Upper lobe of left lung (tissue), 6 donors: Measurements from ENCODE around the gene GSTO1. TPM values are rescaled to one million over a fixed set of nuclear protein-coding genes. Genes with fewer than 3 reads are reported as not detected.

ENCODE experiments used
- ATAC-seq, 2 donors: fragments of 200-7000 bp; cut with Tn5 transposase; one replicate each; pipeline ENCODE4 v1.9.1; 2022; ENCODE audit warnings: mild to moderate bottlenecking in 2 of 2, moderate library complexity in 2 of 2; ENCODE audit not compliant: low FRiP score in 2 of 2
- DNase-seq, 2 donors: peaks; one replicate each; pipeline ENCODE4 v3.0.0-alpha.2; 2019 to 2020
- H3K27ac ChIP-seq, 4 donors: fragments of 200-600 bp; sonication (generic); one replicate each; pipeline ENCODE4 v1.5.1; 2016 to 2019
- H3K27me3 ChIP-seq, 4 donors: fragments of 200-600 bp; sonication (generic); one replicate each; pipeline ENCODE4 v1.5.1; 2017 to 2019
- H3K36me3 ChIP-seq, 4 donors: fragments of 200-600 bp; sonication (generic); one replicate each; pipeline ENCODE4 v1.5.1; 2016 to 2019
- H3K4me1 ChIP-seq, 4 donors: fragments of 200-600 bp; sonication (generic); one replicate each; pipeline ENCODE4 v1.5.1; 2018 to 2019
- H3K4me3 ChIP-seq, 4 donors: fragments of 200-600 bp; sonication (generic); one replicate each; pipeline ENCODE4 v1.5.1; 2017 to 2019; ENCODE audit warnings: mild to moderate bottlenecking in 2 of 4, moderate library complexity in 1 of 4
- H3K9me3 ChIP-seq, 4 donors: fragments of 200-600 bp; sonication (generic); one replicate each; pipeline ENCODE4 v1.5.1; 2018 to 2019
- CTCF ChIP-seq, 6 experiments: fragments of 450-650 bp in 4 of 6; fragments of 200-600 bp in 2 of 6; sonication (generic) in 2 of 6; IDR thresholded peaks; one replicate each; pipeline ENCODE4 v1.5.1; 2016 to 2019; ENCODE audit warnings: antibody characterized with exemption in 6 of 6
- EP300 ChIP-seq, 4 donors: sonication (generic); formaldehyde crosslinking; IDR thresholded peaks; one replicate each; pipeline ENCODE4 v1.5.1; 2017; ENCODE audit warnings: antibody characterized with exemption in 4 of 4, control low read depth in 2 of 4
- POLR2A ChIP-seq, 4 donors: fragments of 450-650 bp; IDR thresholded peaks; one replicate each; pipeline ENCODE4 v1.5.1; 2016 to 2017; ENCODE audit warnings: antibody characterized with exemption in 4 of 4, mild to moderate bottlenecking in 2 of 4
- POLR2AphosphoS5 ChIP-seq, 2 donors: sonication (generic); formaldehyde crosslinking; IDR thresholded peaks; one replicate each; pipeline ENCODE4 v1.5.1; 2017; ENCODE audit warnings: antibody characterized with exemption in 2 of 2
- WGBS, 2 donors: methylation state at CpG; one replicate each; pipeline ENCODE4 v1.1.5; 2017 to 2018; 5-methylcytosine and 5-hydroxymethylcytosine counted together
- total RNA-seq, 6 donors: library from RNA; depleted of rRNA in 4 of 6; stranded (reverse); fragments of >200 nt in 4 of 6; gene quantifications; one replicate each; pipeline versions ENCODE4 v1.1.0 to v1.2.1, GENCODE V29; 2016 to 2021
- donor health status: DM: no; HTN: no; CAD: no; lungs with moderate emphysema.
- donor health status: DM: no; HTN: yes; CAD: no; lungs with severe emphysema.

The GSTO1 gene
- total RNA-seq, 6 donors from 2014 or later = 30.4 to 147 (median 102) TPM

GRCh38 chr10:104260775-104261115 is 6.1 kb downstream of the GSTO1 start:
- H3K4me3 ChIP-seq = peak overlapping the region in 1 of 4 donors; percentile 7
- peaks cover 50 to 65% (median 54%) of the 10 kb centered on the region in 4 donors for H3K4me1 ChIP-seq
- ATAC-seq = peak in 1 of 2 donors; percentile 57
- no peak for DNase-seq
- H3K27me3 ChIP-seq = no peaks in the 10 kb centered on the region
- TF ChIP-seq POLR2A (IDR thresholded peaks at IDR 0.05) = no peak
- TF ChIP-seq EP300 (IDR thresholded peaks at IDR 0.05) = no peak
- no peak for TF ChIP-seq CTCF (IDR thresholded peaks at IDR 0.05)
- TF ChIP-seq POLR2AphosphoS5 (IDR thresholded peaks at IDR 0.05) = no peak
- 12 to 16% methylated on average over 3 of the region's 3 CpGs for WGBS, 2 donors
- peaks cover 28 to 85% (median 57%) of the 10 kb centered on the region in 4 donors for H3K36me3 ChIP-seq
- peak overlapping the region; percentile 16 to 73 (median 66) for H3K27ac ChIP-seq
- no peaks in the 10 kb centered on the region for H3K9me3 ChIP-seq

- no peak overlapping the region for H3K4me3 ChIP-seq
- DNase-seq (no peak), ATAC-seq (no peak)
- H3K27me3 ChIP-seq = no peaks in the 10 kb centered on the region
- peak overlapping the region in 3 of 4 donors; percentile 13 to 73 (median 64) for H3K27ac ChIP-seq
- peaks cover 39 to 52% (median 43%) of the 10 kb centered on the region in 4 donors for H3K4me1 ChIP-seq
- TF ChIP-seq CTCF (IDR thresholded peaks at IDR 0.05) = no peak
- no peak for TF ChIP-seq POLR2A (IDR thresholded peaks at IDR 0.05)
- no peak for TF ChIP-seq POLR2AphosphoS5 (IDR thresholded peaks at IDR 0.05)
- TF ChIP-seq EP300 (IDR thresholded peaks at IDR 0.05) = no peak
- peaks cover 32 to 97% (median 69%) of the 10 kb centered on the region in 4 donors for H3K36me3 ChIP-seq
- 86 to 90% methylated on average over 5 of the region's 5 CpGs for WGBS, 2 donors
- no peaks in the 10 kb centered on the region for H3K9me3 ChIP-seq
These were observed 7.4 kb downstream of the GSTO1 start for GRCh38 chr10:104262055-104262454.

- no peaks in the 10 kb centered on the region for H3K27me3 ChIP-seq
- H3K9me3 ChIP-seq = no peaks in the 10 kb centered on the region
- DNase-seq = no peak
- WGBS, 2 donors = 89 to 96% methylated on average over 5 of the region's 5 CpGs
- ATAC-seq = no peak
- H3K4me1 ChIP-seq = peaks cover 26 to 43% (median 31%) of the 10 kb centered on the region in 4 donors
- TF ChIP-seq POLR2AphosphoS5 (IDR thresholded peaks at IDR 0.05) (no peak), POLR2A (IDR thresholded peaks at IDR 0.05) (no peak), EP300 (IDR thresholded peaks at IDR 0.05) (no peak), CTCF (IDR thresholded peaks at IDR 0.05) (no peak)
- H3K36me3 ChIP-seq = peaks cover 28 to 83% (median 60%) of the 10 kb centered on the region in 4 donors
- H3K27ac ChIP-seq = no peak overlapping the region
- no peak overlapping the region for H3K4me3 ChIP-seq
These were observed 10.1 kb downstream of the GSTO1 start for GRCh38 chr10:104264783-104265182.

GRCh38 chr10:104267721-104268404 is 13.2 kb downstream of the GSTO1 start:
- ATAC-seq (no peak), DNase-seq (peak in 1 of 2 donors; percentile 62)
- WGBS, 2 donors = 86 to 91% methylated on average over 14 of the region's 14 CpGs
- Histone ChIP-seq H3K27ac (peak overlapping the region; percentile 86 to 94 (median 90)), H3K9me3 (no peaks in the 10 kb centered on the region), H3K27me3 (no peaks in the 10 kb centered on the region), H3K4me1 (peaks cover 8 to 16% (median 12%) of the 10 kb centered on the region in 4 donors), H3K4me3 (peak overlapping the region; percentile 71 to 84 (median 80)), H3K36me3 (peaks cover 14 to 53% (median 37%) of the 10 kb centered on the region in 4 donors)
- TF ChIP-seq CTCF (IDR thresholded peaks at IDR 0.05) = no peak
- no peak for TF ChIP-seq EP300 (IDR thresholded peaks at IDR 0.05)
- TF ChIP-seq POLR2AphosphoS5 (IDR thresholded peaks at IDR 0.05) = no peak
- TF ChIP-seq POLR2A (IDR thresholded peaks at IDR 0.05) = no peak

GRCh38 chr10:104268405-104268712 is 13.7 kb downstream of the GSTO1 start:
- TF ChIP-seq CTCF (IDR thresholded peaks at IDR 0.05) = no peak
- TF ChIP-seq EP300 (IDR thresholded peaks at IDR 0.05) = no peak
- TF ChIP-seq POLR2A (IDR thresholded peaks at IDR 0.05) = peak in 1 of 4 donors; percentile 33
- TF ChIP-seq POLR2AphosphoS5 (IDR thresholded peaks at IDR 0.05) = no peak
- DNase-seq (no peak), ATAC-seq (no peak)
- peak overlapping the region; percentile 71 to 84 (median 80) for H3K4me3 ChIP-seq
- H3K9me3 ChIP-seq = no peaks in the 10 kb centered on the region
- WGBS, 2 donors = 12% methylated on average over 10 of the region's 10 CpGs
- peaks cover 8 to 16% (median 12%) of the 10 kb centered on the region in 4 donors for H3K4me1 ChIP-seq
- no peaks in the 10 kb centered on the region for H3K27me3 ChIP-seq
- peak overlapping the region; percentile 86 to 94 (median 90) for H3K27ac ChIP-seq
- H3K36me3 ChIP-seq = peaks cover 14 to 48% (median 34%) of the 10 kb centered on the region in 4 donors
